GM19035 (cell line): ENCODE results near the gene STAM.
"Not testable (repeated sequence)": the region's sequence is repeated elsewhere in the genome, so short reads cannot be mapped to it uniquely, and the experiment has no call there.

Source experiments
- ATAC-seq: cut with Tn5 transposase; IDR thresholded peaks from one replicate; pipeline ENCODE4 v1.9.1; 2021; ENCODE audit not compliant: unreplicated experiment

STAM gene

GRCh38 chr10:17643755-17644484 is at the start of gene STAM:
Gene STAM (plus strand): TSS chr10:17644151. CDS start chr10:17644340, 189 bp downstream.
- peak; percentile 89 for ATAC-seq

GRCh38 chr10:17597386-17597785 is 46.6 kb upstream of the STAM start:
- no peak for ATAC-seq

GRCh38 chr10:17599089-17599488 is 44.9 kb upstream of the STAM start:
- ATAC-seq: no peak

GRCh38 chr10:17605936-17606335 is 38.0 kb upstream of the STAM start:
- ATAC-seq: no peak

GRCh38 chr10:17606547-17607040 is 37.4 kb upstream of the STAM start:
- ATAC-seq: no peak

GRCh38 chr10:17607060-17607459 is 36.9 kb upstream of the STAM start:
- ATAC-seq: no peak

GRCh38 chr10:17607603-17608332 is 36.2 kb upstream of the STAM start:
- peak; percentile 74 for ATAC-seq

GRCh38 chr10:17609523-17610079 is 34.4 kb upstream of the STAM start:
- no peak for ATAC-seq

- peak; percentile 48 for ATAC-seq
Observed at GRCh38 chr10:17616403-17617030, 27.4 kb upstream of the STAM start.

- ATAC-seq: peak; percentile 58
Observed at GRCh38 chr10:17617031-17617911, 26.7 kb upstream of the STAM start, which contains the start of gene HACD1. Gene HACD1 (minus strand): TSS chr10:17617374. CDS start chr10:17617339, 35 bp downstream.

GRCh38 chr10:17622061-17622460 is 21.9 kb upstream of the STAM start:
- no peak for ATAC-seq

- ATAC-seq: no peak
Observed at GRCh38 chr10:17624996-17625395, 19.0 kb upstream of the STAM start.

- ATAC-seq: no peak
Observed at GRCh38 chr10:17626656-17627055, 17.3 kb upstream of the STAM start.

- ATAC-seq: not testable (repeated sequence)
Observed at GRCh38 chr10:17632590-17632989, 11.4 kb upstream of the STAM start.

GRCh38 chr10:17633353-17633752 is 10.6 kb upstream of the STAM start:
- ATAC-seq: no peak

GRCh38 chr10:17637869-17638268 is 6.1 kb upstream of the STAM start:
- no peak for ATAC-seq

- no peak for ATAC-seq
Observed at GRCh38 chr10:17640331-17640816, 3.6 kb upstream of the STAM start.

- peak; percentile 39 for ATAC-seq
Observed at GRCh38 chr10:17643339-17643754, 604 bp upstream of the STAM start.

GRCh38 chr10:17644485-17644943 is 563 bp downstream of the STAM start:
- peak; percentile 30 for ATAC-seq
